IMR-90 (cell line): Measurements from ENCODE around the gene ALDH1B1. TPM values are rescaled to one million over a fixed set of nuclear protein-coding genes. Genes with fewer than 3 reads are reported as not detected.

Experiments used
- ATAC-seq: fragments of 200-7000 bp; cut with Tn5 transposase; 2 replicates; pipeline ENCODE4 v1.9.1; 2020; ENCODE audit warnings: low read depth, mild to moderate bottlenecking, moderate library complexity
- BruUV-seq: library from RNA; stranded (reverse); fragments of 400-500 nt; replicated peaks from 2 replicates; lab custom pipeline; 2021; lab: Mats Ljungman, UMichigan
- CTCF ChIA-PET: fragments of 300-600 bp; formaldehyde crosslinking; extraction: SDS; loops from one replicate; lab custom pipeline; 2021; ENCODE audit warnings: antibody characterized with exemption; lab: Yijun Ruan, JAX
- POLR2A ChIA-PET: fragments of 300-600 bp; sonication (Branson Sonifier 250); formaldehyde crosslinking; loops from one replicate; lab custom pipeline; 2022; ENCODE audit warnings: antibody characterized with exemption; ENCODE audit not compliant: unreplicated experiment; lab: Charles Lee
- DNase-seq: peaks from one replicate; pipeline ENCODE4 v3.0.0; 2013
- H2AFZ ChIP-seq: replicated peaks from 2 replicates; pipeline ENCODE3; 2013; ENCODE audit warnings: low read length, mild to moderate bottlenecking; ENCODE audit not compliant: poor library complexity
- H2AK5ac ChIP-seq: 2 replicates; pipeline ENCODE4 v1.6.1; 2013; ENCODE audit warnings: low read depth, low read length, inconsistent platforms
- H2AK9ac ChIP-seq: replicated peaks from 2 replicates; pipeline ENCODE3; 2013; ENCODE audit warnings: mild to moderate bottlenecking, low read depth, low read length, moderate library complexity; ENCODE audit not compliant: poor library complexity
- H2BK120ac ChIP-seq: 2 replicates; pipeline ENCODE4 v1.6.1; 2013; ENCODE audit warnings: low read depth, low read length, inconsistent platforms
- H2BK15ac ChIP-seq: 3 replicates; pipeline ENCODE4 v1.6.1; 2013; ENCODE audit warnings: low read depth, low read length, inconsistent platforms
- H2BK20ac ChIP-seq: 2 replicates; pipeline ENCODE4 v1.6.1; 2013; ENCODE audit warnings: low read depth, mild to moderate bottlenecking, inconsistent platforms, low read length, moderate library complexity
- H2BK5ac ChIP-seq: 2 replicates; pipeline ENCODE4 v1.6.1; 2013; ENCODE audit warnings: mild to moderate bottlenecking, low read depth, low read length, inconsistent platforms; ENCODE audit not compliant: poor library complexity, severe bottlenecking
- H3K14ac ChIP-seq: replicated peaks from 2 replicates; pipeline ENCODE4 v1.6.1; 2013; ENCODE audit warnings: low read depth, low read length, inconsistent platforms
- H3K18ac ChIP-seq: 2 replicates; pipeline ENCODE4 v1.6.1; 2013; ENCODE audit warnings: low read depth, low read length, control low read depth
- H3K23ac ChIP-seq: 2 replicates; pipeline ENCODE4 v1.6.1; 2013; ENCODE audit warnings: low read depth, low read length, inconsistent platforms
- H3K27ac ChIP-seq: 2 replicates; pipeline ENCODE4 v1.5.1; 2013; ENCODE audit warnings: mild to moderate bottlenecking, control low read depth, low read length; ENCODE audit not compliant: insufficient read depth
- H3K27me3 ChIP-seq: 2 replicates; pipeline ENCODE4 v1.6.1; 2013; ENCODE audit warnings: low read length; ENCODE audit not compliant: control insufficient read depth, insufficient read depth
- H3K36me3 ChIP-seq: 2 replicates; pipeline ENCODE4 v1.6.1; 2013; ENCODE audit warnings: low read length, mixed read lengths; ENCODE audit not compliant: control insufficient read depth, insufficient read depth
- H3K4ac ChIP-seq: 2 replicates; pipeline ENCODE4 v1.6.1; 2013; ENCODE audit warnings: low read depth, low read length, inconsistent platforms
- H3K4me1 ChIP-seq: 2 replicates; pipeline ENCODE4 v1.6.1; 2013; ENCODE audit warnings: low read length, mixed read lengths; ENCODE audit not compliant: control insufficient read depth, insufficient read depth
- H3K4me2 ChIP-seq: 2 replicates; pipeline ENCODE4 v1.6.1; 2013; ENCODE audit warnings: low read depth, mild to moderate bottlenecking, control low read depth, low read length, moderate library complexity
- H3K4me3 ChIP-seq: 2 replicates; pipeline ENCODE4 v1.5.1; 2013; ENCODE audit warnings: low read depth, mild to moderate bottlenecking, control low read depth, low read length, moderate library complexity; ENCODE audit not compliant: insufficient read depth
- H3K56ac ChIP-seq: 2 replicates; pipeline ENCODE4 v1.6.1; 2013; ENCODE audit warnings: low read length, inconsistent platforms; ENCODE audit not compliant: insufficient read depth; ENCODE audit errors: extremely low read depth
- H3K79me1 ChIP-seq, 2 experiments: 2 replicates each; pipeline ENCODE4 v1.6.1; 2013; ENCODE audit warnings: low read length in 2 of 2, inconsistent platforms in 1 of 2, low read depth in 1 of 2
- H3K9ac ChIP-seq: 2 replicates; pipeline ENCODE4 v1.6.1; 2013; ENCODE audit warnings: low read depth, low read length, control low read depth
- H3K9me1 ChIP-seq: 2 replicates; pipeline ENCODE4 v1.6.1; 2013; ENCODE audit warnings: low read length, inconsistent platforms; ENCODE audit not compliant: insufficient read depth
- H3K9me3 ChIP-seq: 2 replicates; pipeline ENCODE4 v1.6.1; 2013; ENCODE audit warnings: low read length; ENCODE audit not compliant: control insufficient read depth, insufficient read depth
- H4K20me1 ChIP-seq: 2 replicates; pipeline ENCODE4 v1.6.1; 2013; ENCODE audit warnings: low read length, inconsistent platforms; ENCODE audit not compliant: insufficient read depth
- H4K5ac ChIP-seq: 2 replicates; pipeline ENCODE4 v1.6.1; 2013; ENCODE audit warnings: mild to moderate bottlenecking, low read depth, low read length, control low read depth
- H4K8ac ChIP-seq, 2 experiments: 2 replicates each; pipeline ENCODE4 v1.6.1; 2013; ENCODE audit warnings: low read depth in 2 of 2, low read length in 2 of 2, control low read depth in 1 of 2, inconsistent platforms in 1 of 2
- H4K91ac ChIP-seq: 2 replicates; pipeline ENCODE4 v1.6.1; 2013; ENCODE audit warnings: low read depth, low read length, inconsistent platforms; ENCODE audit not compliant: insufficient read depth
- CEBPB ChIP-seq: IDR thresholded peaks from 2 replicates; pipeline ENCODE4 v1.6.1; 2012; ENCODE audit warnings: low read depth, low read length, improper control_type of control experiment
- FOS ChIP-seq: fragments of 150-350 bp; IDR thresholded peaks from 2 replicates; pipeline ENCODE4 v1.6.1; 2016; ENCODE audit warnings: low read depth, low read length
- MXI1 ChIP-seq: IDR thresholded peaks from 2 replicates; pipeline ENCODE4 v1.6.1; 2012; ENCODE audit warnings: low read depth, mild to moderate bottlenecking, low read length, moderate library complexity, borderline replicate concordance
- RCOR1 ChIP-seq: IDR thresholded peaks from 2 replicates; pipeline ENCODE4 v1.6.1; 2012; ENCODE audit warnings: mild to moderate bottlenecking, low read length, improper control_type of control experiment; ENCODE audit not compliant: insufficient replicate concordance
- RFX5 ChIP-seq: IDR thresholded peaks from 2 replicates; pipeline ENCODE4 v1.8.0; 2012; ENCODE audit warnings: low read depth, mild to moderate bottlenecking, low read length, moderate library complexity
- WGBS, 2 experiments: methylation state at CpG; one replicate each; pipeline versions ENCODE4 v1.1.5 to v1.1.7; 2013; ENCODE audit warnings: missing lambda C conversion rate in 2 of 2; ENCODE audit not compliant: insufficient read length in 1 of 2; ENCODE audit errors: extremely low coverage in 2 of 2; 5-methylcytosine and 5-hydroxymethylcytosine counted together
- dilution Hi-C: fragments of 300-500 bp; cut with HindIII; formaldehyde crosslinking; loops from one replicate; pipeline ENCODE4 v1.14.3; 2018; ENCODE audit warnings: low sequenced_read_pairs; ENCODE audit not compliant: unreplicated experiment
- in situ Hi-C: fragments of 300-500 bp; cut with MboI; formaldehyde crosslinking; loops from 3 replicates; pipeline ENCODE4 v1.14.3; 2019; ENCODE audit warnings: low sequenced_read_pairs, inconsistent platforms, mixed read lengths
- intact Hi-C: fragments of 100-400 bp; cut with micrococcal nuclease; formaldehyde crosslinking; loops from 2 replicates; pipeline ENCODE4 v1.10.0; 2022
- polyA plus RNA-seq, 3 experiments: library from polyadenylated mRNA; depleted of rRNA; stranded (reverse); fragments of >200 nt; gene quantifications; 2 replicates each; pipeline ENCODE4 v1.2.3, GENCODE V29; 2012; ENCODE audit warnings: low replicate concordance in 1 of 3
- total RNA-seq: library from RNA; depleted of rRNA; stranded (reverse); fragments of >200 nt; gene quantifications from 2 replicates; pipeline ENCODE4 v1.2.3, GENCODE V29; 2012
- TF ChIP-seq, protein P1 (sequence below): fragments of 150-350 bp; IDR thresholded peaks from 2 replicates; pipeline ENCODE4 v1.6.1; 2017; ENCODE audit warnings: mild to moderate bottlenecking, antibody characterized with exemption, low read length, low read depth

The ALDH1B1 gene
- total and polyA plus RNA-seq, 2 of the 4 experiments (the other 2 are of a cell fraction) = 29.6 to 37.6 TPM

DNA sequence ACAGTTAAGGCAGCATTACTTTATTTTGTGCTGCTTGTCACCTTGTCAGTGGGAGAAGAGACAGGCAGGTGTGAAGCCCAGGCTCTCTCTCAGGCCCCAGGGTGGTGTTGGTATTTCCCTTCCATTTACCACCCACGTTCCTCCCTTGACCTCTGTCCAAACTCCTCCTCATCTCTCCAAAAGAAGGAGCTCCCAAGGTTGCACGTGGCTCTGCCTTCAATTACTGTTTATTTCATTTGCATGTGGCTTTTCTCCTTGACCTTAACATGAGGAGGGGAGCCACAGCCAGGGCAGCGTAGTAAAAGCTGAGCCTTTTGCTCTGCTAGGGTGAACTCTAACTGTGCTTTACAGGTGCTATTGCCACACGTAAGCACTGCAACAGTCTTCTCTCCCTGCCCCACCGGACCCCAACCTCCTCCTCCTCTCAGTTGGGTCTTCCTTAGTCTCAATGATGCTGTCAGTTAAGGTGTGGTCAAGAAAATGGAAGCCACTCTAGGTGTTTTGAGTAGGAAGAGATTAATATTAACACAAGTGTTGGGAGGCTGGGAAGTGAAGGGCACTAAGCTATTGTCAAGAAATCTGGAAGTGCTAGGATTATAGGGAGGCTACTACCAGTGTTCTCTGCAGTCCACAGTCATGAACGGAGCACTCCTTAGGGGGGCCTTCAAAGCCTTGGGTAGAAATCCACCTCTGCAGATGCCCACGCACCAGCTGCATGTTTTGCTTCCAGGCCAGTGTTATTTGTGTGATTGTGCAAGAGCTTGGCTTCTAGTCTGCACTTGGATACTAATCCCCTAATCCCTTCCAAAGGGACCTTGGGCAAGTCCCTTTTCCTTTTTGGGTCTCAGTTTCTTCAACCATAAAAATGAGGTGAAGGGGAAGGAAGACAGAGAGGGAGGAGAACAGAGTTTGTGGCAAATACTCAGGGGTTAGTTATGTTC, 3.9 kb upstream of the ALDH1B1 start:
- Histone ChIP-seq H2BK120ac (peak overlapping the region; percentile 57), H3K4ac (peak overlapping the region; percentile 7), H2BK20ac (peak overlapping the region; percentile 52; the same call in 1 of the 2 replicates), H3K23ac (peak overlapping the region; percentile 42; the same call in 1 of the 2 replicates), H3K27ac (no peak overlapping the region), H4K5ac (peak overlapping the region; percentile 62; the same call in 1 of the 2 replicates), H3K4me1 (peaks cover 11% of the 10 kb centered on the region), H3K56ac (no peak overlapping the region), H3K36me3 (no peaks in the 10 kb centered on the region), H3K4me3 (no peak overlapping the region), H2BK5ac (peak overlapping the region; percentile 87), H3K9ac (no peak overlapping the region), H3K9me3 (no peaks in the 10 kb centered on the region), H2AK5ac (peak overlapping the region; percentile 84), H3K79me1 (peaks cover 0 to 10% of the 10 kb centered on the region in 2 experiments; a peak in 3 of 4 replicates), H2BK15ac (peak overlapping the region; percentile 23; the same call in 1 of the 3 replicates), H3K27me3 (no peaks in the 10 kb centered on the region), H3K14ac (peak overlapping the region; percentile 85; the same call in 1 of the 2 replicates), H4K20me1 (no peaks in the 10 kb centered on the region), H4K91ac (peak overlapping the region; percentile 73; the same call in 1 of the 2 replicates), H2AK9ac (peak overlapping the region; percentile 39), H3K4me2 (no peak overlapping the region), H3K18ac (peak overlapping the region; percentile 39; the same call in 1 of the 2 replicates), H3K9me1 (peaks cover 9% of the 10 kb centered on the region), H4K8ac (peak overlapping the region; percentile 13 to 58; a peak in 3 of 4 replicates), H2AFZ (no peak overlapping the region)
- WGBS, 2 experiments = no CpG with 5 or more reads among the region's 7 CpGs
- ChIA-PET POLR2A (no interaction called here), CTCF (interaction anchor here (0.6 kb wide), 1 partner anchor 447 kb away, joined by 3 read pairs; no protein-coding TSS in a partner anchor)
- TF ChIP-seq RFX5 (no peak), MXI1 (no peak), RCOR1 (no peak), FOS (no peak), CEBPB (peak; percentile 95)
- TF ChIP-seq, protein P1, sequence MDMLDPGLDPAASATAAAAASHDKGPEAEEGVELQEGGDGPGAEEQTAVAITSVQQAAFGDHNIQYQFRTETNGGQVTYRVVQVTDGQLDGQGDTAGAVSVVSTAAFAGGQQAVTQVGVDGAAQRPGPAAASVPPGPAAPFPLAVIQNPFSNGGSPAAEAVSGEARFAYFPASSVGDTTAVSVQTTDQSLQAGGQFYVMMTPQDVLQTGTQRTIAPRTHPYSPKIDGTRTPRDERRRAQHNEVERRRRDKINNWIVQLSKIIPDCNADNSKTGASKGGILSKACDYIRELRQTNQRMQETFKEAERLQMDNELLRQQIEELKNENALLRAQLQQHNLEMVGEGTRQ = no peak
- dilution Hi-C loops (loop anchor here (25.0 kb wide), 1 partner anchor 476 kb away; the partner anchor contains the start of gene SLC25A51), intact Hi-C loops (no loop called here), in situ Hi-C loops (no loop called here)
- ATAC-seq (no peak), DNase-seq (peak; percentile 63)
- BruUV-seq = no TSS peak
